ENCODE data around the gene KDF1. TPM values are rescaled to one million over a fixed set of nuclear protein-coding genes. Genes with fewer than 3 reads are reported as not detected.

KDF1 gene, protein sequence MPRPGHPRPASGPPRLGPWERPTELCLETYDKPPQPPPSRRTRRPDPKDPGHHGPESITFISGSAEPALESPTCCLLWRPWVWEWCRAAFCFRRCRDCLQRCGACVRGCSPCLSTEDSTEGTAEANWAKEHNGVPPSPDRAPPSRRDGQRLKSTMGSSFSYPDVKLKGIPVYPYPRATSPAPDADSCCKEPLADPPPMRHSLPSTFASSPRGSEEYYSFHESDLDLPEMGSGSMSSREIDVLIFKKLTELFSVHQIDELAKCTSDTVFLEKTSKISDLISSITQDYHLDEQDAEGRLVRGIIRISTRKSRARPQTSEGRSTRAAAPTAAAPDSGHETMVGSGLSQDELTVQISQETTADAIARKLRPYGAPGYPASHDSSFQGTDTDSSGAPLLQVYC
- under 1 TPM in 2 of 3 donors, not detected in 1; 0.20 to 0.52 TPM for total RNA-seq
- total RNA-seq (2013), result 0.32 TPM

DNA sequence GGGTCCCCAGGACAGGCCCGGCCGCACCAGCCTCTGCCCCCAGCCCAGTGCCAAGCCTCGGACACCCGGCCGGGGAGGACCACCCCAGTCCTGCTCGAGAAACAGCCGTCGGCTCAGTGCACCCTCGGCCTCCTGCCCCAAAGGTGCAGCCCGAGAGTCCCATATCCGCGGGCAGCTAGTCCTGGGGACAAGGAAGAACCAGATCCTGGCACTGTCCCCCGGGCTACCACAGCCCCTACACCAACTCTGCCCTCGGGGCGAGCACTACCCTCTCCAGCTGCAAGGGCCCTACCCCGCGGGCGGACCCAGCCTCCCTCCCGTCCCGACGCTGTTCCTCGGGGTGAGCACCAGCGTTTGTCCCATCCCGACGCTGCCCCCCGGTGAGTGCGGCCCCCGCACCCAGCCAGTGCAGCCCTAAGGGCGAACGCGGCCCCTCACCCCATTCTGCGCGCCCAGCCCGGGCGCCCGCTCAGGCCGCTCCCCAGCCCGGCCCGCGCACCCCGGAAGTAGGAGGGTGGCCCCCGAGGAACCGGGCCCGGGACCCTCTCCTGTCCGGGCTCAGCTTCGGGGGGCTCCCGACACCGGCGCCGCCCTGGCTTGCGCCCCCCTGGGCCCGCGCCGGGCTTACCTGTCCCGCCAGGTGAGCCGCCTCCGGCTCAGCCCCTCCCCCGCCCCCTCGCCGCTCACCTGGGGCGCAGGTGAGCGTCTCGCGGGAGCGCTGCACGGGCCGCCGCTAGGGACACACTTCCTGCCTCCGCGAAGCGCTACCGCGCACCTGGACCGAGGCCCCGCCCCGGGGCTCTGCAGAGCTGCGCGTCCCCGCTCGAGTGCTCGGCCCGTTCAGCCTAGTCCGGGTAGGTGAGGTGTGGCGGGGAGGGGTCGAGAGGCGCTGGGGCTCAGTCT lies at the start of gene KDF1:
TSS of gene KDF1 (minus strand) at position 747 of the 903 bp plus-strand sequence. CDS start 8,088 bp downstream, outside the sequence.
- Histone ChIP-seq H3K27ac (ENCODE audit: low read length) (no peak within 1 kb of the TSS), H3K9me3 (ENCODE audit: control insufficient read depth, insufficient read depth, low read length) (no peaks in the 10 kb centered on the region), H3K27me3 (ENCODE audit: control insufficient read depth, insufficient read depth, low read length) (peaks cover 18% of the 10 kb centered on the region), H3K4me1 (ENCODE audit: control insufficient read depth, insufficient read depth, low read length) (peaks cover 12% of the 10 kb centered on the region), H3K4me3 (ENCODE audit: low read length) (peak within 1 kb of the TSS; percentile 32), H3K36me3 (ENCODE audit: control insufficient read depth, insufficient read depth, low read length) (no peaks in the 10 kb centered on the region)
- Mint-ChIP-seq H3K9me3 (no peaks in the 10 kb centered on the region), H3K4me1 (peaks cover 6% of the 10 kb centered on the region in 2 donors), H3K27ac (peak within 1 kb of the TSS in 1 of 2 donors; percentile 10), H3K27me3 (ENCODE audit: low read depth in 2 of 2) (peaks cover 34 to 46% of the 10 kb centered on the region in 2 donors), H3K4me3 (peak within 1 kb of the TSS; percentile 80), H3K36me3 (no peaks in the 10 kb centered on the region)
- peak; percentile 53 to 75 (median 72) for ATAC-seq
- 2% methylated on average over 86 of the region's 86 CpGs for WGBS (ENCODE audit: insufficient coverage)
- intact Hi-C loops (cut with micrococcal nuclease), result no loop called here
- peak in 1 of 2 donors; percentile 78 for DNase-seq
- TF ChIP-seq, protein P1, sequence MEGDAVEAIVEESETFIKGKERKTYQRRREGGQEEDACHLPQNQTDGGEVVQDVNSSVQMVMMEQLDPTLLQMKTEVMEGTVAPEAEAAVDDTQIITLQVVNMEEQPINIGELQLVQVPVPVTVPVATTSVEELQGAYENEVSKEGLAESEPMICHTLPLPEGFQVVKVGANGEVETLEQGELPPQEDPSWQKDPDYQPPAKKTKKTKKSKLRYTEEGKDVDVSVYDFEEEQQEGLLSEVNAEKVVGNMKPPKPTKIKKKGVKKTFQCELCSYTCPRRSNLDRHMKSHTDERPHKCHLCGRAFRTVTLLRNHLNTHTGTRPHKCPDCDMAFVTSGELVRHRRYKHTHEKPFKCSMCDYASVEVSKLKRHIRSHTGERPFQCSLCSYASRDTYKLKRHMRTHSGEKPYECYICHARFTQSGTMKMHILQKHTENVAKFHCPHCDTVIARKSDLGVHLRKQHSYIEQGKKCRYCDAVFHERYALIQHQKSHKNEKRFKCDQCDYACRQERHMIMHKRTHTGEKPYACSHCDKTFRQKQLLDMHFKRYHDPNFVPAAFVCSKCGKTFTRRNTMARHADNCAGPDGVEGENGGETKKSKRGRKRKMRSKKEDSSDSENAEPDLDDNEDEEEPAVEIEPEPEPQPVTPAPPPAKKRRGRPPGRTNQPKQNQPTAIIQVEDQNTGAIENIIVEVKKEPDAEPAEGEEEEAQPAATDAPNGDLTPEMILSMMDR (IDR thresholded peaks at IDR 0.05), result no peak

DNA sequence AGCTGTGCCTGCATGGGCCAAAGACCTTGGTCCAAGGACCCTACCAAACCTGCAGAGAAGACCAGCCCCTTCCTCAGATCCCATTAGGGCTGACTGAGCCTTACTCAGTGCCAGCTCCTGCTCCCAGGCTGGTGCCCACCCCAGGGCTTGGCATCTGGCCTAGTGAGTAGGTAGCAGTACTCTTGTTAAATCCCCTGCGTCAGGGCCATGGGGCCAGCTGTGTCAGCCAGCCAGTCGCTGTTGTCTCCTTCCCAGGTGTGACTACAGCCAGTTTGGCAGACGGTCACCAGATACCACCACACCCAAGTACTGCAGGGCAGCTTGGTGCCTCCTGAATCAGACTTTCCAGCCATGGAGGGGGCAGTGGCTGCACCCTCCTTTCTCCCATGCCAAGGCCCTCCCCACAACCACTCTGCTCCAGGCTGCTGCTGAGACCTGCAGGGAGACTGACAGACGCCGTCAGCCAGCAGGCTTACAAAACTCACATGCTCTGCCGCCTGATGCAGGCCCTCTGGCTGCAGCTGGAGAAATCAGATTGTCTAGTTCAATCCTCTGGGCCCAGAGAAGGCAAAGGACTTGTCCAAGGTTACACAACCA lies 49.4 kb upstream of the KDF1 start:
- Mint-ChIP-seq H3K4me3 (no peak overlapping the region), H3K27ac (no peak overlapping the region), H3K9me3 (no peaks in the 10 kb centered on the region), H3K36me3 (no peaks in the 10 kb centered on the region), H3K27me3 (ENCODE audit: low read depth in 2 of 2) (peaks cover 14 to 20% of the 10 kb centered on the region in 2 donors), H3K4me1 (peaks cover 0 to 10% of the 10 kb centered on the region in 2 donors)
- H3K9me3 ChIP-seq (ENCODE audit: control insufficient read depth, insufficient read depth, low read length), result no peaks in the 10 kb centered on the region
- no peak overlapping the region for H3K4me3 ChIP-seq (ENCODE audit: low read length)
- H3K27me3 ChIP-seq (ENCODE audit: control insufficient read depth, insufficient read depth, low read length), result peaks cover 22% of the 10 kb centered on the region
- H3K36me3 ChIP-seq (ENCODE audit: control insufficient read depth, insufficient read depth, low read length), result no peaks in the 10 kb centered on the region
- TF ChIP-seq, protein P1 (IDR thresholded peaks at IDR 0.05), result no peak
- H3K27ac ChIP-seq (ENCODE audit: low read length), result no peak overlapping the region
- intact Hi-C loops (cut with micrococcal nuclease), result no loop called here
- ATAC-seq (no peak), DNase-seq (no peak)
- peaks cover 14% of the 10 kb centered on the region for H3K4me1 ChIP-seq (ENCODE audit: control insufficient read depth, insufficient read depth, low read length)
- 85% methylated on average over 6 of the region's 6 CpGs for WGBS (ENCODE audit: insufficient coverage)

DNA sequence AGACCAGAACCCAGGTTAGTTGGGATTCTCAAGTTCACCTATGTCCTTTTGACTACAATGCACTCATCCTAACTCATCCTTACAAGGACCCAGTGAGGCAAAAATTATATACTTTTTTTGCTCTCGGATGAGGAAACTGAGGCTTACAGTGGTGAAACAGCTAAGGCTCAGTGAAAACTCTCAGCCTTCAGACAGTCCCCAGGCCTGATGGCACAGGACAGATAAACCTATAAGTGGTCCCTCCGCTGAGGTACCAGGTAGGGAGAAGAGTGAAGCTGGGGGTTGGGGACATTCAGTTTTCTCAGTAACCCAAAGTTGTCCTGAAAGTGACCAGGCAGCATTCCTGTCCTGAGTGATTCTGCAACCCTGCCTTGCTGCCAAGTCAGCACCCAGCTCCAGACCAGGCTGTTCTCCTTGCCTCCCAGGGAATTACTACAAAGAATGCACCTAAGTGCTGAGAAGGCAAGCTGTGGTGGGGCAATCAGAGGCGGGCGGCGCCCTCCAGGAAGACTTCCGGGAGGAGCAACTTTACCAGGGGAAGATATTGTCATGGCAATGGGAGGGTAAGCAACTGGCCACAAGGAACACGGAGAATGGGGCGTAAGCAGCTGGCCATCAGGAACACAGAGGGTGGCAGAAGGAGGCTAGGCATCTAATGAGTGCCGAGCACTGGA lies 47.8 kb upstream of the KDF1 start:
- no peaks in the 10 kb centered on the region for H3K9me3 Mint-ChIP-seq
- H3K27ac ChIP-seq (ENCODE audit: low read length), result no peak overlapping the region
- H3K36me3 ChIP-seq (ENCODE audit: control insufficient read depth, insufficient read depth, low read length), result no peaks in the 10 kb centered on the region
- peaks cover 14 to 18% of the 10 kb centered on the region in 2 donors for H3K27me3 Mint-ChIP-seq (ENCODE audit: low read depth in 2 of 2)
- H3K4me3 Mint-ChIP-seq, result no peak overlapping the region
- no peak overlapping the region for H3K4me3 ChIP-seq (ENCODE audit: low read length)
- TF ChIP-seq, protein P1 (IDR thresholded peaks at IDR 0.05), result no peak
- no peak for DNase-seq
- no peaks in the 10 kb centered on the region for H3K9me3 ChIP-seq (ENCODE audit: control insufficient read depth, insufficient read depth, low read length)
- H3K27me3 ChIP-seq (ENCODE audit: control insufficient read depth, insufficient read depth, low read length), result peaks cover 20% of the 10 kb centered on the region
- no peak for ATAC-seq
- peaks cover 12% of the 10 kb centered on the region for H3K4me1 ChIP-seq (ENCODE audit: control insufficient read depth, insufficient read depth, low read length)
- H3K36me3 Mint-ChIP-seq, result no peaks in the 10 kb centered on the region
- intact Hi-C loops (cut with micrococcal nuclease), result no loop called here
- peaks cover 0 to 8% of the 10 kb centered on the region in 2 donors for H3K4me1 Mint-ChIP-seq
- 88% methylated on average over 9 of the region's 9 CpGs for WGBS (ENCODE audit: insufficient coverage)
- H3K27ac Mint-ChIP-seq, result no peak overlapping the region

All from natural killer cell (primary cell).